ENCODE measurements around the gene ASIC2.

The ASIC2 gene

GRCh38 chr17:33242375-33243124 lies 50.5 kb downstream of the ASIC2 start:
- DNase-seq = no peak

- DNase-seq = no peak
Measured at GRCh38 chr17:33241390-33241789, 51.7 kb downstream of the ASIC2 start.

GRCh38 chr17:33240362-33240761 lies 52.7 kb downstream of the ASIC2 start:
- no peak for DNase-seq

GRCh38 chr17:33239702-33240101 lies 53.4 kb downstream of the ASIC2 start:
- no peak for DNase-seq

- no peak for DNase-seq
Measured at GRCh38 chr17:33234930-33235685, 58.0 kb downstream of the ASIC2 start.

GRCh38 chr17:33234233-33234632 lies 58.9 kb downstream of the ASIC2 start:
- no peak for DNase-seq

GRCh38 chr17:33233811-33234177 lies 59.3 kb downstream of the ASIC2 start:
- no peak for DNase-seq

- no peak for DNase-seq
Measured at GRCh38 chr17:33229499-33229898, 63.6 kb downstream of the ASIC2 start.

- no peak for DNase-seq
Measured at GRCh38 chr17:33229028-33229427, 64.1 kb downstream of the ASIC2 start.

GRCh38 chr17:33228548-33228947 lies 64.5 kb downstream of the ASIC2 start:
- DNase-seq = no peak

GRCh38 chr17:33227911-33228310 lies 65.2 kb downstream of the ASIC2 start:
- DNase-seq = no peak

GRCh38 chr17:33225994-33226393 lies 67.1 kb downstream of the ASIC2 start:
- no peak for DNase-seq

- no peak for DNase-seq
Measured at GRCh38 chr17:33225509-33225908, 67.6 kb downstream of the ASIC2 start.

- no peak for DNase-seq
Measured at GRCh38 chr17:33220036-33220435, 73.1 kb downstream of the ASIC2 start.

GRCh38 chr17:33218698-33219601 lies 74.1 kb downstream of the ASIC2 start:
- DNase-seq = no peak

GRCh38 chr17:33217891-33218290 lies 75.2 kb downstream of the ASIC2 start:
- no peak for DNase-seq

GRCh38 chr17:33214996-33215395 lies 78.1 kb downstream of the ASIC2 start:
- DNase-seq = no peak

- DNase-seq = no peak
Measured at GRCh38 chr17:33210285-33210684, 82.8 kb downstream of the ASIC2 start.

GRCh38 chr17:33209671-33210070 lies 83.4 kb downstream of the ASIC2 start:
- no peak for DNase-seq

GRCh38 chr17:33207231-33207630 lies 85.9 kb downstream of the ASIC2 start:
- DNase-seq = no peak

- DNase-seq = no peak
Measured at GRCh38 chr17:33205552-33205951, 87.5 kb downstream of the ASIC2 start.

- no peak for DNase-seq
Measured at GRCh38 chr17:33204701-33205100, 88.4 kb downstream of the ASIC2 start.

GRCh38 chr17:33204156-33204555 lies 88.9 kb downstream of the ASIC2 start:
- DNase-seq = no peak
